Kidney epithelial cell (primary cell): ENCODE results near the gene KAT6B. TPM values are rescaled to one million over a fixed set of nuclear protein-coding genes. Genes with fewer than 3 reads are reported as not detected.

ENCODE experiments used
- DNase-seq: peaks from one replicate; pipeline ENCODE4 v3.0.0-alpha.2; 2010; ENCODE audit warnings: low read depth
- H3K27me3 ChIP-seq: 2 replicates; pipeline ENCODE4 v1.6.0; 2011; ENCODE audit warnings: low read length; ENCODE audit not compliant: control insufficient read depth, insufficient read depth
- H3K36me3 ChIP-seq: 2 replicates; pipeline ENCODE4 v1.5.1; 2011; ENCODE audit warnings: low read length; ENCODE audit not compliant: control insufficient read depth, insufficient read depth
- H3K4me3 ChIP-seq: 2 replicates; pipeline ENCODE4 v1.5.1; 2011; ENCODE audit warnings: low read depth, mild to moderate bottlenecking, control low read depth, low read length
- CTCF ChIP-seq: IDR thresholded peaks from 2 replicates; pipeline ENCODE4 v1.5.1; 2011; ENCODE audit warnings: mild to moderate bottlenecking, moderate library complexity, low read length, control low read depth, inconsistent platforms; ENCODE audit not compliant: insufficient read depth, poor library complexity, severe bottlenecking
- total RNA-seq: library from RNA; depleted of rRNA; stranded (reverse); fragments of >200 nt; gene quantifications from 2 replicates; pipeline ENCODE4 v1.2.3, GENCODE V29; 2015

KAT6B gene
- total RNA-seq, 1 donor from 2014 or later, result 8.0 TPM

GRCh38 chr10:75080554-75080953 lies 254.2 kb downstream of the KAT6B start:
- H3K27me3 ChIP-seq, result no peaks in the 10 kb centered on the region
- TF ChIP-seq CTCF, result no peak
- H3K36me3 ChIP-seq, result no peaks in the 10 kb centered on the region
- no peak overlapping the region for H3K4me3 ChIP-seq
- DNase-seq, result no peak

DNA sequence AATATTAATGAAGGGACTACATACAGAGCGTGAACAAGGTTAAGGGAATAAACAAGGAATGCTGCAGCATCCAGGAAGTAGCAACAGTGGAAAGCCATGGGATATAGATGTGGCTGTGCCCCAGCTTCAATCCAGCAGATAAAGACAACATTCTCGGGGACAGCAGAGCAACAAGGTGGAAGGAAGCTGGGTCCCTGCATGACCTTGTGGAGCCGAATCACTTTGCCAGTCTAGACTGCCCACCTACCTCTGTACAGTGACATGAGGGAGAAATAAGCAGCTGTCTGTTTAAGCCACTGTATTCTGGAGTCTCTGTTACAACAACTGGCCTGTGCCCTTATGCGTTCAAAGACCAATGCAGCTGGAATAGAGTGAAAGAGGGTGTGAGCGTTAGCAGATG lies 255.0 kb downstream of the KAT6B start:
- Histone ChIP-seq H3K36me3 (no peaks in the 10 kb centered on the region), H3K4me3 (no peak overlapping the region), H3K27me3 (no peaks in the 10 kb centered on the region)
- no peak for DNase-seq
- no peak for TF ChIP-seq CTCF
